D721Med (cell line): ENCODE measurements around the gene AHNAK.

Source experiments
- DNase-seq: peaks from one replicate; pipeline ENCODE4 v3.0.0; 2011; ENCODE audit warnings: low spot score; ENCODE audit not compliant: insufficient read length
- FAIRE-seq: peaks from 2 replicates; lab custom pipeline; 2011; peaks lifted over from hg19 to GRCh38; lab: Jason Lieb, UNC
- CTCF ChIP-seq: IDR thresholded peaks from 2 replicates; pipeline ENCODE4 v1.5.1; 2012; ENCODE audit warnings: mild to moderate bottlenecking, control low read depth; ENCODE audit not compliant: insufficient read depth; ENCODE audit errors: missing control alignments

Gene AHNAK

GRCh38 chr11:62482753-62483152 lies 63.9 kb downstream of the AHNAK start:
- FAIRE-seq = no peak
- DNase-seq = no peak
- TF ChIP-seq CTCF = no peak

GRCh38 chr11:62479631-62480201 lies 66.9 kb downstream of the AHNAK start:
- DNase-seq = no peak
- no peak for FAIRE-seq
- TF ChIP-seq CTCF = no peak

GRCh38 chr11:62477927-62478326 lies 68.7 kb downstream of the AHNAK start:
- DNase-seq (no peak), FAIRE-seq (no peak)

GRCh38 chr11:62472063-62472884 lies 74.3 kb downstream of the AHNAK start:
- FAIRE-seq (no peak), DNase-seq (no peak)
- no peak for TF ChIP-seq CTCF

More at GRCh38 chr11:62477927-62478326, 68.7 kb downstream of the AHNAK start:
- TF ChIP-seq CTCF = no peak

- no peak for TF ChIP-seq CTCF
- FAIRE-seq = no peak
- no peak for DNase-seq
Measured at GRCh38 chr11:62471603-62472002, 75.0 kb downstream of the AHNAK start.

- no peak for FAIRE-seq
- DNase-seq = no peak
Measured at GRCh38 chr11:62468577-62468976, 78.0 kb downstream of the AHNAK start.

More at GRCh38 chr11:62468577-62468976, 78.0 kb downstream of the AHNAK start:
- TF ChIP-seq CTCF = no peak
